ENCODE data around the gene FBXL20.

GRCh38 chr17:39222866-39223834 is 178.3 kb downstream of the FBXL20 start:
- TF ChIP-seq, protein P1, sequence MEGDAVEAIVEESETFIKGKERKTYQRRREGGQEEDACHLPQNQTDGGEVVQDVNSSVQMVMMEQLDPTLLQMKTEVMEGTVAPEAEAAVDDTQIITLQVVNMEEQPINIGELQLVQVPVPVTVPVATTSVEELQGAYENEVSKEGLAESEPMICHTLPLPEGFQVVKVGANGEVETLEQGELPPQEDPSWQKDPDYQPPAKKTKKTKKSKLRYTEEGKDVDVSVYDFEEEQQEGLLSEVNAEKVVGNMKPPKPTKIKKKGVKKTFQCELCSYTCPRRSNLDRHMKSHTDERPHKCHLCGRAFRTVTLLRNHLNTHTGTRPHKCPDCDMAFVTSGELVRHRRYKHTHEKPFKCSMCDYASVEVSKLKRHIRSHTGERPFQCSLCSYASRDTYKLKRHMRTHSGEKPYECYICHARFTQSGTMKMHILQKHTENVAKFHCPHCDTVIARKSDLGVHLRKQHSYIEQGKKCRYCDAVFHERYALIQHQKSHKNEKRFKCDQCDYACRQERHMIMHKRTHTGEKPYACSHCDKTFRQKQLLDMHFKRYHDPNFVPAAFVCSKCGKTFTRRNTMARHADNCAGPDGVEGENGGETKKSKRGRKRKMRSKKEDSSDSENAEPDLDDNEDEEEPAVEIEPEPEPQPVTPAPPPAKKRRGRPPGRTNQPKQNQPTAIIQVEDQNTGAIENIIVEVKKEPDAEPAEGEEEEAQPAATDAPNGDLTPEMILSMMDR (IDR thresholded peaks at IDR 0.05; ENCODE audit: insufficient read depth, low read depth, low read length), result no peak
- no peak for TF ChIP-seq EZH2 (IDR thresholded peaks at IDR 0.05; ENCODE audit: insufficient read depth, low read length)

Data from astrocyte (in vitro differentiated cells and primary cell).